ENCODE results near the gene TRAPPC10. TPM values are rescaled to one million over a fixed set of nuclear protein-coding genes. Genes with fewer than 3 reads are reported as not detected.

The TRAPPC10 gene
- total RNA-seq, 1 experiment from 2014 or later, result 28.8 TPM

DNA sequence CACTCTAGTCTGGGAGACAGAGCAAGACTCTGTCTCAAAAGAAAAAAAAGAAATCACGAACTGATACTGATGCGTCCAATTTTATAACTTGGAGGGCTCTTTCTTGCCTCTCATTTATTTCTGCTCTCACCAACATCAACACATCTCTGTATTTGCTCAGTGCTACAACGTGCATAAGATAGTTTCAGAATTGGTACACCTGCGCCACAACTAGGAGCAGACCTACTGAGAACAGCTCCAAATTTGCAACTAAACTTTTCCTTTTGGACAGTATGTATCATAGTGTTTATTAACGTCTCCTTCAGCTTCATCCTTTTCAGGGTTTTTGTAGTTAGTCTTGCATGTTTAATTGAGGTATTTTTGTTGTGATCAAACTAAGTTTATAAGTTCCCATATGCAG is 27.7 kb downstream of the TRAPPC10 start:
- Mint-ChIP-seq H3K4me1 (ENCODE audit: low read depth, unreplicated experiment) (no peaks in the 10 kb centered on the region), H3K9me3 (ENCODE audit: low read depth, unreplicated experiment) (no peaks in the 10 kb centered on the region), H3K27ac (ENCODE audit: unreplicated experiment) (no peak overlapping the region), H3K4me3 (ENCODE audit: low read depth, unreplicated experiment) (no peak overlapping the region), H3K27me3 (ENCODE audit: unreplicated experiment) (no peaks in the 10 kb centered on the region), H3K36me3 (ENCODE audit: insufficient read depth, unreplicated experiment) (peaks cover 16% of the 10 kb centered on the region)
- DNase-seq, result no peak
- no peak for TF ChIP-seq CTCF (IDR thresholded peaks at IDR 0.05; ENCODE audit: unreplicated experiment)
- CTCF ChIA-PET, result no interaction called here
- intact Hi-C loops (cut with micrococcal nuclease; ENCODE audit: unreplicated experiment), result no loop called here
- BruUV-seq (replicated peaks), result no TSS peak

- no TSS peak for BruUV-seq (replicated peaks)
- intact Hi-C loops (cut with micrococcal nuclease; ENCODE audit: unreplicated experiment), result no loop called here
These were observed 31.5 kb downstream of the TRAPPC10 start for GRCh38 chr21:44043613-44044012.

DNA sequence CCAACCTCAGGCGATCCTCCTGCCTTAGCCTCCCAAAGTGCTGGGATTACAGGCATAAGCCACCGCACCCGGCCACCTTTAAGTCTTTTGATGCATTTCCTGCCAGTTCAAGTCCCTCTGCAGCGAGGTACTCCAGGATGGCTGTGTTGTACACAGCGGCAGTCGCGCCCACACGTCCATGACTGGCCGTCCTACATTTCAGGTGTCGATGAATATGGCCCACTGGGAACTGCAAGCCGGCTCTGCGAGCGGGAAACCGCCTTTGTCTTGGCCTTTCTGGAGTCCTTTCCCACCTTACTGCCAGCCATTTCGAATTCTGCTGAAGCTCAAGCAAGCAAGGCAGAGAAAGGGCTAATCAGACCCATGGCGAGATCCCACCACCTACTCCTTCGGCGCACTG is 34.6 kb downstream of the TRAPPC10 start:
- CTCF ChIA-PET, result interaction anchor here (0.7 kb wide), 1 partner anchor 106 kb away, joined by 4 read pairs; no protein-coding TSS in a partner anchor
- H3K27me3 Mint-ChIP-seq (ENCODE audit: unreplicated experiment), result no peaks in the 10 kb centered on the region
- no peak overlapping the region for H3K27ac Mint-ChIP-seq (ENCODE audit: unreplicated experiment)
- H3K4me3 Mint-ChIP-seq (ENCODE audit: low read depth, unreplicated experiment), result no peak overlapping the region
- intact Hi-C loops (cut with micrococcal nuclease; ENCODE audit: unreplicated experiment), result no loop called here
- peaks cover 7% of the 10 kb centered on the region for H3K4me1 Mint-ChIP-seq (ENCODE audit: low read depth, unreplicated experiment)
- TF ChIP-seq CTCF (IDR thresholded peaks at IDR 0.05; ENCODE audit: unreplicated experiment), result no peak
- H3K36me3 Mint-ChIP-seq (ENCODE audit: insufficient read depth, unreplicated experiment), result peaks cover 13% of the 10 kb centered on the region
- BruUV-seq (replicated peaks), result no TSS peak
- no peaks in the 10 kb centered on the region for H3K9me3 Mint-ChIP-seq (ENCODE audit: low read depth, unreplicated experiment)
- DNase-seq, result no peak

More at GRCh38 chr21:44043613-44044012, 31.5 kb downstream of the TRAPPC10 start:
- H3K27me3 Mint-ChIP-seq (ENCODE audit: unreplicated experiment), result no peaks in the 10 kb centered on the region
- CTCF ChIA-PET, result no interaction called here
- H3K4me3 Mint-ChIP-seq (ENCODE audit: low read depth, unreplicated experiment), result no peak overlapping the region
- H3K27ac Mint-ChIP-seq (ENCODE audit: unreplicated experiment), result no peak overlapping the region
- H3K36me3 Mint-ChIP-seq (ENCODE audit: insufficient read depth, unreplicated experiment), result peaks cover 19% of the 10 kb centered on the region
- no peaks in the 10 kb centered on the region for H3K4me1 Mint-ChIP-seq (ENCODE audit: low read depth, unreplicated experiment)
- H3K9me3 Mint-ChIP-seq (ENCODE audit: low read depth, unreplicated experiment), result no peaks in the 10 kb centered on the region
- no peak for DNase-seq
- TF ChIP-seq CTCF (IDR thresholded peaks at IDR 0.05; ENCODE audit: unreplicated experiment), result no peak

- DNase-seq, result no peak
- BruUV-seq (replicated peaks), result no TSS peak
- no peak for TF ChIP-seq CTCF (IDR thresholded peaks at IDR 0.05; ENCODE audit: unreplicated experiment)
- Mint-ChIP-seq H3K36me3 (ENCODE audit: insufficient read depth, unreplicated experiment) (peaks cover 13% of the 10 kb centered on the region), H3K27me3 (ENCODE audit: unreplicated experiment) (no peaks in the 10 kb centered on the region), H3K9me3 (ENCODE audit: low read depth, unreplicated experiment) (no peaks in the 10 kb centered on the region), H3K27ac (ENCODE audit: unreplicated experiment) (no peak overlapping the region), H3K4me3 (ENCODE audit: low read depth, unreplicated experiment) (no peak overlapping the region), H3K4me1 (ENCODE audit: low read depth, unreplicated experiment) (peaks cover 7% of the 10 kb centered on the region)
- CTCF ChIA-PET, result no interaction called here
- intact Hi-C loops (cut with micrococcal nuclease; ENCODE audit: unreplicated experiment), result no loop called here
These were observed 36.0 kb downstream of the TRAPPC10 start for GRCh38 chr21:44047996-44048560.

All from Calu3 (cell line).